H1 (cell line): ENCODE results near the gene DAB2IP. TPM values are rescaled to one million over a fixed set of nuclear protein-coding genes. Genes with fewer than 3 reads are reported as not detected.

Source experiments
- CHD1 ChIP-seq: IDR thresholded peaks from 2 replicates; pipeline ENCODE4 v1.6.1; 2012; ENCODE audit warnings: low read depth, low read length, improper control_type of control experiment
- CHD7 ChIP-seq: fragments of 300-600 bp; sonication (generic); IDR thresholded peaks from 2 replicates; pipeline ENCODE4 v1.7.1; 2012; ENCODE audit warnings: low read length, moderate library complexity, mild to moderate bottlenecking, inconsistent platforms; ENCODE audit not compliant: insufficient replicate concordance
- KDM1A ChIP-seq: fragments of 200-600, 300-600 bp; sonication (generic); IDR thresholded peaks from 2 replicates; pipeline ENCODE4 v1.7.1; 2016; ENCODE audit warnings: mild to moderate bottlenecking, low read length, borderline replicate concordance
- POLR2A ChIP-seq, 2 experiments: IDR thresholded peaks; 1 replicate in 1 of 2; 2 replicates in 1 of 2; pipeline ENCODE4 v1.6.1; 2011; ENCODE audit warnings: low read depth in 2 of 2, low read length in 2 of 2, mild to moderate bottlenecking in 2 of 2; ENCODE audit errors: control extremely low read depth in 1 of 2
- RBBP5 ChIP-seq: IDR thresholded peaks from 2 replicates; pipeline ENCODE4 v1.7.1; 2012; ENCODE audit warnings: low read depth, mild to moderate bottlenecking, inconsistent platforms, low read length, moderate library complexity, borderline replicate concordance
- SAP30 ChIP-seq: fragments of 300-600 bp; sonication (generic); IDR thresholded peaks from 2 replicates; pipeline ENCODE4 v1.7.1; 2012; ENCODE audit warnings: low read length, moderate library complexity, mild to moderate bottlenecking, inconsistent platforms; ENCODE audit not compliant: insufficient read depth, insufficient replicate concordance
- SP4 ChIP-seq: IDR thresholded peaks from 2 replicates; pipeline ENCODE4 v1.6.1; 2012; ENCODE audit warnings: low read length, inconsistent platforms
- SRF ChIP-seq: IDR thresholded peaks from 2 replicates; pipeline ENCODE4 v1.6.1; 2011; ENCODE audit warnings: mild to moderate bottlenecking, low read depth, low read length, moderate library complexity
- TBP ChIP-seq: IDR thresholded peaks from 2 replicates; pipeline ENCODE4 v1.6.1; 2011; ENCODE audit warnings: low read depth, low read length, improper control_type of control experiment
- TEAD4 ChIP-seq: IDR thresholded peaks from 2 replicates; pipeline ENCODE4 v1.6.1; 2012; ENCODE audit warnings: low read depth, low read length, inconsistent platforms, mixed read lengths
- YY1 ChIP-seq: IDR thresholded peaks from 2 replicates; pipeline ENCODE4 v1.6.1; 2011; ENCODE audit warnings: low read depth, mild to moderate bottlenecking, low read length
- polyA plus RNA-seq, 7 experiments: library from polyadenylated mRNA; depleted of rRNA in 3 of 7; stranded (reverse) in 5 of 7; unstranded in 2 of 7; fragments of >200 nt in 5 of 7; fragments of 200-250 nt in 2 of 7; gene quantifications; 1 replicate in 5 of 7; 2 replicates in 1 of 7; 4 replicates in 1 of 7; pipeline versions ENCODE4 v1.2.1 to v1.2.3, GENCODE V29; 2011 to 2013; ENCODE audit warnings: missing spikeins in 2 of 7, mixed read lengths in 2 of 7
- total RNA-seq: library from RNA; stranded (reverse); fragmentation: NEBNext Ultra II Directional; extraction: Animal tissue kit (Norgen Biotek cat#: 25700); gene quantifications from 2 replicates; pipeline ENCODE4 v1.2.1, GENCODE V29; 2021

Gene DAB2IP
- total and polyA plus RNA-seq, 2 of the 8 experiments (the other 6 are each of a cell fraction or from before 2014, with no cell fraction given): 19.7 to 39.5 TPM

DNA sequence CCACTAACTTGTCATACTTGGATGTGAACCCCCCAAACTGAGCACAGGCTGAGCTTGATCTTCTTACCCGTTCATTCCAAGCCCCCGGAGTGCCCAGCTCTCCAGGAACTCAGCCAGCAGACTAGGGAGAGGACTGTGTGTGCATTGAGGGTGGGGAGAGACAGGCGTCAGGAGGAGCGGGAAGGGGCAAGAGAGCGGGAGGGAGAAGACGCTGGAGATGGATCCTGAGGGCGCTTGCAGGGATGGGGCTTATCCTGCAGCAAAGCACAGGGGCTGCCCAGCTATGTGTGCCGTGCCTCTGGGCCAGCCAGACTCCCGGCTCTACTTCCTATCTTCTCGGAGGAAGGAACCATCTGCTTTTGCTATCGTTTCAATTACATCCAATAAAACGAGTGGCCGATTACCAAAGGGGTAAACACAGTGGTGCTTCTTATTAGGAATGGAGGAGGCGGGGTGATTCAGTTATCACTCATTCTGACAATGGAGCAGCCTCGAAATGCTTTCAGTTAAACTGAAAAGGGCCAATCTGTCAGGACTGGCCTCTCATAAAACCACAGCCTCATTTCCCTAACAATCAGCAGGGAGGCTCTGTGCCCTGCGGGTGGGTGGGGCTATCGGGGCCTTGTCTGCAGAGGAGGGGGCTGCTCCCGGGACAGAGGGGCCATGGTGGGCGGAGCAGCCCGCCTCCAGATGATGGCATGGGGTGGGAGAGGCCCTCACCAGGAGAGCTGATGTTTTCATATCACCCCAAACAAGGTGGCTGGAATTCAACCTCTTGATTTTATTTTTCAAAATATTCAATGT, 168.2 kb downstream of the DAB2IP start (continued):
- TF ChIP-seq CHD7: no peak
- no peak for TF ChIP-seq POLR2A (IDR thresholded peaks at IDR 0.05; ENCODE audit: control extremely low read depth in 1 of 2, low read depth in 2 of 2, low read length in 2 of 2)
- TF ChIP-seq TEAD4: no peak
- TF ChIP-seq TBP: no peak
- TF ChIP-seq CHD1: no peak
- TF ChIP-seq SRF: no peak
- TF ChIP-seq RBBP5: no peak
- no peak for TF ChIP-seq KDM1A
- no peak for TF ChIP-seq YY1
- TF ChIP-seq SAP30: no peak
- TF ChIP-seq SP4: no peak
